ENCODE data around the gene FYN. TPM values are rescaled to one million over a fixed set of nuclear protein-coding genes. Genes with fewer than 3 reads are reported as not detected.

FYN gene
- total RNA-seq, 1 experiment from 2014 or later: not detected

- no peak for DNase-seq (ENCODE audit: low spot score)
- in situ Hi-C loops (cut with HindIII; ENCODE audit: low sequenced_read_pairs): no loop called here
Measured at GRCh38 chr6:111885373-111886027, 12.2 kb upstream of the FYN start.

GRCh38 chr6:111884068-111884467, 10.8 kb upstream of the FYN start:
- no peak for DNase-seq (ENCODE audit: low spot score)
- in situ Hi-C loops (cut with HindIII; ENCODE audit: low sequenced_read_pairs): no loop called here

- in situ Hi-C loops (cut with HindIII; ENCODE audit: low sequenced_read_pairs): no loop called here
- DNase-seq (ENCODE audit: low spot score): no peak
Measured at GRCh38 chr6:111880181-111880888, 7.1 kb upstream of the FYN start.

GRCh38 chr6:111875741-111876140, 2.5 kb upstream of the FYN start:
- in situ Hi-C loops (cut with HindIII; ENCODE audit: low sequenced_read_pairs): no loop called here
- no peak for DNase-seq (ENCODE audit: low spot score)

GRCh38 chr6:111874025-111874415, 768 bp upstream of the FYN start:
- no peak for DNase-seq (ENCODE audit: low spot score)
- in situ Hi-C loops (cut with HindIII; ENCODE audit: low sequenced_read_pairs): no loop called here

GRCh38 chr6:111872401-111873177, 663 bp downstream of the FYN start:
- in situ Hi-C loops (cut with HindIII; ENCODE audit: low sequenced_read_pairs): no loop called here
- peak; percentile 51 for DNase-seq (ENCODE audit: low spot score)

- in situ Hi-C loops (cut with HindIII; ENCODE audit: low sequenced_read_pairs): no loop called here
Measured at GRCh38 chr6:111871725-111872400, 1.4 kb downstream of the FYN start.

GRCh38 chr6:111871207-111871606, 2.0 kb downstream of the FYN start:
- in situ Hi-C loops (cut with HindIII; ENCODE audit: low sequenced_read_pairs): no loop called here
- no peak for DNase-seq (ENCODE audit: low spot score)

More at GRCh38 chr6:111871725-111872400, 1.4 kb downstream of the FYN start:
- DNase-seq (ENCODE audit: low spot score): peak; percentile 72

- no peak for DNase-seq (ENCODE audit: low spot score)
- in situ Hi-C loops (cut with HindIII; ENCODE audit: low sequenced_read_pairs): no loop called here
Measured at GRCh38 chr6:111870742-111871064, 2.5 kb downstream of the FYN start.

GRCh38 chr6:111870051-111870741, 3.1 kb downstream of the FYN start:
- no peak for DNase-seq (ENCODE audit: low spot score)
- in situ Hi-C loops (cut with HindIII; ENCODE audit: low sequenced_read_pairs): no loop called here

- no peak for DNase-seq (ENCODE audit: low spot score)
- in situ Hi-C loops (cut with HindIII; ENCODE audit: low sequenced_read_pairs): no loop called here
Measured at GRCh38 chr6:111866857-111867256, 6.4 kb downstream of the FYN start.

- in situ Hi-C loops (cut with HindIII; ENCODE audit: low sequenced_read_pairs): no loop called here
- DNase-seq (ENCODE audit: low spot score): no peak
Measured at GRCh38 chr6:111865909-111866546, 7.2 kb downstream of the FYN start.

GRCh38 chr6:111865049-111865585, 8.1 kb downstream of the FYN start:
- in situ Hi-C loops (cut with HindIII; ENCODE audit: low sequenced_read_pairs): no loop called here
- DNase-seq (ENCODE audit: low spot score): no peak

GRCh38 chr6:111864138-111865048, 8.9 kb downstream of the FYN start:
- DNase-seq (ENCODE audit: low spot score): no peak
- in situ Hi-C loops (cut with HindIII; ENCODE audit: low sequenced_read_pairs): no loop called here

- no peak for DNase-seq (ENCODE audit: low spot score)
- in situ Hi-C loops (cut with HindIII; ENCODE audit: low sequenced_read_pairs): no loop called here
Measured at GRCh38 chr6:111862741-111863140, 10.5 kb downstream of the FYN start.

- DNase-seq (ENCODE audit: low spot score): no peak
- in situ Hi-C loops (cut with HindIII; ENCODE audit: low sequenced_read_pairs): no loop called here
Measured at GRCh38 chr6:111862314-111862713, 10.9 kb downstream of the FYN start.

GRCh38 chr6:111861431-111861885, 11.8 kb downstream of the FYN start:
- in situ Hi-C loops (cut with HindIII; ENCODE audit: low sequenced_read_pairs): no loop called here
- no peak for DNase-seq (ENCODE audit: low spot score)

All from G401 (cell line).